Parathyroid adenoma (tissue), 2 donors: Measurements from ENCODE around the gene STK31.

ENCODE experiments used
- H2AFZ ChIP-seq: fragments of 300-600 bp; sonication (generic); one replicate; pipeline ENCODE4 v1.7.0; 2017; ENCODE audit warnings: antibody characterized with exemption, mild to moderate bottlenecking
- H3K27ac ChIP-seq: fragments of 300-600 bp; sonication (generic); one replicate; pipeline ENCODE4 v1.7.0; 2017
- H3K27me3 ChIP-seq: fragments of 300-600 bp; sonication (generic); one replicate; pipeline ENCODE4 v1.7.0; 2017; ENCODE audit warnings: low read length; ENCODE audit not compliant: control insufficient read depth, insufficient read depth
- H3K36me3 ChIP-seq: fragments of 300-600 bp; sonication (generic); one replicate; pipeline ENCODE4 v1.7.0; 2017; ENCODE audit warnings: low read length; ENCODE audit not compliant: control insufficient read depth, insufficient read depth
- H3K4me1 ChIP-seq: fragments of 300-600 bp; sonication (generic); one replicate; pipeline ENCODE4 v1.7.0; 2017; ENCODE audit warnings: control low read depth
- H3K4me2 ChIP-seq: fragments of 300-600 bp; sonication (generic); one replicate; pipeline ENCODE4 v1.7.0; 2017; ENCODE audit warnings: low read length
- H3K4me3 ChIP-seq: fragments of 300-600 bp; sonication (generic); one replicate; pipeline ENCODE4 v1.7.0; 2017; ENCODE audit warnings: low read depth, low read length
- H3K79me2 ChIP-seq: fragments of 300-600 bp; sonication (generic); one replicate; pipeline ENCODE4 v1.7.0; 2017; ENCODE audit warnings: control low read depth
- H3K9ac ChIP-seq: fragments of 300-600 bp; sonication (generic); one replicate; pipeline ENCODE4 v1.7.0; 2017; ENCODE audit warnings: mild to moderate bottlenecking
- H3K9me3 ChIP-seq: fragments of 300-600 bp; sonication (generic); one replicate; pipeline ENCODE4 v1.7.0; 2017; ENCODE audit warnings: low read length; ENCODE audit not compliant: control insufficient read depth
- TF ChIP-seq, protein P1 (sequence below): fragments of 300-600 bp; sonication (generic); IDR thresholded peaks from one replicate; pipeline ENCODE4 v1.7.0; 2017; ENCODE audit warnings: antibody characterized with exemption, mild to moderate bottlenecking
- donor health status: primary hyperparathyroidism.

STK31 gene

DNA sequence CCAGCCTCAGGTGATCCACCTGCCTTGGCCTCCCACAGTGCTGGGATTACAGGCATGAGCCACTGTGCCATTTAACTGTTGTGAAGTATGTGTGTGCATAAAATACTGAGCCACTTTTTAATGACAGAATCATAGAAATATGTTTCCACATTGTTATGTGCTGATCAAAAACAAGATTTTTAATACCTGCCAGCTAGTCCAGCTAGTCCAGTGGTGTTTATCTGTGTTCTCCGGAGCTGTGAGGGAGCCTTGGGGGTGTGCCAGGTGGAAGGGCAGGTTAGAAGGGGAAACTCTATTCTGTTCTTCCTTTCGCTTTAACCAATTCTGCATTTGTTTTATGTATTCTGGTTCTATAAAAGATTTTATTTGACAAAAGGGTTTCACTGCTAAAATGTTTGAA, 23.0 kb upstream of the STK31 start:
- Histone ChIP-seq H3K9ac (no peak overlapping the region), H3K36me3 (no peaks in the 10 kb centered on the region)
- TF ChIP-seq, protein P1, sequence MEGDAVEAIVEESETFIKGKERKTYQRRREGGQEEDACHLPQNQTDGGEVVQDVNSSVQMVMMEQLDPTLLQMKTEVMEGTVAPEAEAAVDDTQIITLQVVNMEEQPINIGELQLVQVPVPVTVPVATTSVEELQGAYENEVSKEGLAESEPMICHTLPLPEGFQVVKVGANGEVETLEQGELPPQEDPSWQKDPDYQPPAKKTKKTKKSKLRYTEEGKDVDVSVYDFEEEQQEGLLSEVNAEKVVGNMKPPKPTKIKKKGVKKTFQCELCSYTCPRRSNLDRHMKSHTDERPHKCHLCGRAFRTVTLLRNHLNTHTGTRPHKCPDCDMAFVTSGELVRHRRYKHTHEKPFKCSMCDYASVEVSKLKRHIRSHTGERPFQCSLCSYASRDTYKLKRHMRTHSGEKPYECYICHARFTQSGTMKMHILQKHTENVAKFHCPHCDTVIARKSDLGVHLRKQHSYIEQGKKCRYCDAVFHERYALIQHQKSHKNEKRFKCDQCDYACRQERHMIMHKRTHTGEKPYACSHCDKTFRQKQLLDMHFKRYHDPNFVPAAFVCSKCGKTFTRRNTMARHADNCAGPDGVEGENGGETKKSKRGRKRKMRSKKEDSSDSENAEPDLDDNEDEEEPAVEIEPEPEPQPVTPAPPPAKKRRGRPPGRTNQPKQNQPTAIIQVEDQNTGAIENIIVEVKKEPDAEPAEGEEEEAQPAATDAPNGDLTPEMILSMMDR = no peak

DNA sequence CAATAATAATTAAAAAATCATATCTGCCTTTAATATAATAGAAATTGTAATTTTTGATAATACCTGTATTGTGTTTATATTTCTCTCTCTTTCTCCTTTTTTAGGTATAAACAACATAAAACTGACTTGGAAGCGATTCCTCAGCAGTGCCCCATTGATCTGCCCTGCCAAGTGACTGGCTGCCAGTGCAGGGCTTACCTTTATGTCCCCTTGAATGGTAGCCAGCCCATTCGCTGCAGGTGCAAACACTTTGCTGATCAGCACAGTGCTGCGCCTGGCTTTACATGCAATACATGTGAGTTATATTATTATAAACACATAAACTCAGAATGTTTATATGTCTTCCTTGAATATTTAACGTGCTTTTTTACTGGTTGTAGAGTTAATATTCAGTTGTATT, 20.9 kb upstream of the STK31 start:
- H3K9me3 ChIP-seq = no peaks in the 10 kb centered on the region
- H3K4me3 ChIP-seq = no peak overlapping the region
- H3K4me1 ChIP-seq = no peaks in the 10 kb centered on the region
- TF ChIP-seq, protein P1 = no peak
- no peaks in the 10 kb centered on the region for H3K36me3 ChIP-seq
- H3K27me3 ChIP-seq = no peaks in the 10 kb centered on the region
- H3K4me2 ChIP-seq = no peak overlapping the region
- no peak overlapping the region for H3K27ac ChIP-seq
- no peaks in the 10 kb centered on the region for H3K79me2 ChIP-seq
- no peak overlapping the region for H3K9ac ChIP-seq
- no peak overlapping the region for H2AFZ ChIP-seq

More for the DNA sequence above, 23.0 kb upstream of the STK31 start:
- no peaks in the 10 kb centered on the region for H3K27me3 ChIP-seq
- H3K9me3 ChIP-seq = no peaks in the 10 kb centered on the region
- H3K79me2 ChIP-seq = no peaks in the 10 kb centered on the region
- no peak overlapping the region for H3K4me2 ChIP-seq
- no peak overlapping the region for H3K27ac ChIP-seq
- no peak overlapping the region for H2AFZ ChIP-seq
- H3K4me3 ChIP-seq = no peak overlapping the region
- H3K4me1 ChIP-seq = no peaks in the 10 kb centered on the region

DNA sequence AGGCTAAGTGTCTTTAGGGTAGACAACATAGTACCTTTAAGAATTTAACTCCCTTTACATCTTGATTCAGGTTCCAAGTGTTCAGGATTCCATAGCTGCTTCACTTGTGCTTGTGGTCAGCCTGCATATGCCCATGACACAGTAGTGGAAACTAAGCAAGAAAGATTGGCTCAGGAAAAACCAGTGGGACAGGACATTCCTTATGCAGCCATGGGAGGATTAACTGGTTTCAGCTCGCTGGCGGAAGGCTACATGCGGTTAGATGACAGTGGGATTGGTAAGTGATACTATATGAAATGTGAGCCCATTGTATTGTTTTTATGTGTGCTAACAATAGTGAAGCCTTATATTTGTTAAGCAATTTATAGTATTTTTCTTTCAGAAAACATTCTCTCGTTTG, 18.7 kb upstream of the STK31 start:
- no peak overlapping the region for H3K27ac ChIP-seq
- H3K4me1 ChIP-seq = no peaks in the 10 kb centered on the region
- TF ChIP-seq, protein P1 = no peak
- no peaks in the 10 kb centered on the region for H3K9me3 ChIP-seq
- H2AFZ ChIP-seq = no peak overlapping the region
- H3K27me3 ChIP-seq = no peaks in the 10 kb centered on the region
- H3K9ac ChIP-seq = no peak overlapping the region
- H3K4me3 ChIP-seq = no peak overlapping the region
- H3K36me3 ChIP-seq = no peaks in the 10 kb centered on the region
- no peak overlapping the region for H3K4me2 ChIP-seq
- H3K79me2 ChIP-seq = no peaks in the 10 kb centered on the region

DNA sequence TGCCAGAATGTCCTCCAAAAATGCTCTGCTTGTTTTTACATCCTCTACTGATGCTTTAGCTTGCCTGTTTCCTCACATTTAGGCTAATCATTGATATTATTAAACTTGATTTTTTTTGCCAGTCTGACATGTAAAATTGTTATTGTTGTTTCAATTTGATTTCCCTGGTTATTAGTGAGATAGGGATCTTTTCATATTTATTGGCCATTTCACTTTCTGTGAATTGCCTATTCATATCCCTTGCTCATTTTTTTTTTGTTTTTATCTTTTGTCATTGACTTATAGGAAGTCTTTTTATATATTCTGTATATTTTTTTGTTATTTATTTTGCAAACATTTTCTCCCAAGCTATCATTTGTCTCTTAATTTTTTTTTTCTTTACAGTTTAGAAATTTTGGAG, 16.8 kb upstream of the STK31 start:
- no peaks in the 10 kb centered on the region for H3K36me3 ChIP-seq
- H3K4me3 ChIP-seq = no peak overlapping the region
- H3K9me3 ChIP-seq = no peaks in the 10 kb centered on the region
- no peak overlapping the region for H2AFZ ChIP-seq
- H3K27me3 ChIP-seq = no peaks in the 10 kb centered on the region
- no peak overlapping the region for H3K9ac ChIP-seq
- no peak overlapping the region for H3K4me2 ChIP-seq
- no peak overlapping the region for H3K27ac ChIP-seq
- H3K79me2 ChIP-seq = no peaks in the 10 kb centered on the region
- no peaks in the 10 kb centered on the region for H3K4me1 ChIP-seq
- TF ChIP-seq, protein P1 = no peak

DNA sequence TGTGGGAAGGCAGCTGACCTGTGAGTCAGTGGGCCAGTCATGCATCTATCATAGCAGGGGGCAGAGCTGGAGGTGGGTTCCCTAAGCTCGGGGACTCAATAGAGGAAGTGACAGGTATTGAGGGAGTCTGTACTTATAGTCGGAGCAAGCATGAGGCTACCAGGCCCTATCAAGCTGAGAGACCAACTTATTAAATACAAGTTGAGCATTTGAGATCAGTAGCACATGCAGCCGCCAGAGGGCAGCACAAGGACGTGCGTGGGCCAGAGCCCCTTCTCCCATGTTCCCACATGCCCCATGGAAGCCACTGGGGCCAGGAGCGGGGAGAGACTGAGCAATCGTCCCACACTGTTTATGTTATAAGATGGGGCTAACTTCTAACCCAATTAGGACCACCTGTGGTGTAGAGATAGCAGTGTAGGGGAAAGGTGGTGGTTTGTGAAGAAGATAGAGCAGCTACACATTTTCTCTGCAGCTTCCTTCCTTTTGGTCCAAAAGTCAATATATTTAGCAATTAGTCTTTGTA, 13.0 kb upstream of the STK31 start:
- no peaks in the 10 kb centered on the region for H3K36me3 ChIP-seq
- H3K9me3 ChIP-seq = no peaks in the 10 kb centered on the region
- TF ChIP-seq, protein P1 = peak; percentile 58

More for the DNA sequence above, 13.0 kb upstream of the STK31 start:
- H3K4me1 ChIP-seq = no peaks in the 10 kb centered on the region
- no peak overlapping the region for H3K9ac ChIP-seq
- no peaks in the 10 kb centered on the region for H3K79me2 ChIP-seq
- no peak overlapping the region for H3K4me2 ChIP-seq
- no peak overlapping the region for H3K4me3 ChIP-seq
- no peak overlapping the region for H2AFZ ChIP-seq
- H3K27ac ChIP-seq = no peak overlapping the region
- no peaks in the 10 kb centered on the region for H3K27me3 ChIP-seq
